WTC11 (cell line): ENCODE data around the gene CHMP1B. TPM values are rescaled to one million over a fixed set of nuclear protein-coding genes. Genes with fewer than 3 reads are reported as not detected.

Source experiments
- ATAC-seq: fragments of 200-7000 bp; cut with Tn5 transposase; 2 replicates; pipeline ENCODE4 v1.10.0; 2021; ENCODE audit warnings: mild to moderate bottlenecking, moderate library complexity
- CTCF ChIA-PET: fragments of 300-600 bp; sonication (Branson Sonifier 250); formaldehyde crosslinking; loops from one replicate; lab custom pipeline; 2021; ENCODE audit warnings: antibody characterized with exemption; lab: Charles Lee
- POLR2A ChIA-PET: fragments of 350-600 bp; sonication (Branson Sonifier 250); formaldehyde crosslinking; loops from one replicate; lab custom pipeline; 2021; ENCODE audit warnings: antibody characterized with exemption; lab: Charles Lee
- DNase-seq: peaks from one replicate; pipeline ENCODE4 v3.0.0; 2021; ENCODE audit warnings: low spot score
- H3K27ac Mint-ChIP-seq: 2 replicates; pipeline ENCODE4 v1.8.0; 2021; ENCODE audit warnings: mixed read lengths
- H3K27me3 Mint-ChIP-seq: 2 replicates; pipeline ENCODE4 v1.8.0; 2021; ENCODE audit warnings: low read depth, mild to moderate bottlenecking, moderate library complexity, mixed read lengths
- H3K36me3 Mint-ChIP-seq: 2 replicates; pipeline ENCODE4 v1.8.0; 2021; ENCODE audit warnings: mixed read lengths
- H3K4me1 Mint-ChIP-seq: 2 replicates; pipeline ENCODE4 v1.8.0; 2022; ENCODE audit warnings: mixed read lengths
- H3K4me3 Mint-ChIP-seq: 2 replicates; pipeline ENCODE4 v1.8.0; 2021; ENCODE audit warnings: mild to moderate bottlenecking, moderate library complexity, mixed read lengths
- H3K9me3 Mint-ChIP-seq: 2 replicates; pipeline ENCODE4 v1.8.0; 2021; ENCODE audit warnings: mixed read lengths
- CBFB ChIP-seq: sonication (generic); formaldehyde crosslinking; IDR thresholded peaks from 2 replicates; pipeline ENCODE4 v1.8.1; 2022; ENCODE audit warnings: mild to moderate bottlenecking, low read depth, missing genetic modification reagents
- ELF4 ChIP-seq: sonication (generic); formaldehyde crosslinking; IDR thresholded peaks from 2 replicates; pipeline ENCODE4 v1.8.1; 2022; ENCODE audit warnings: low read depth, mild to moderate bottlenecking, moderate library complexity, missing genetic modification reagents
- ESRRA ChIP-seq: sonication (generic); formaldehyde crosslinking; IDR thresholded peaks from 2 replicates; pipeline ENCODE4 v1.8.1; 2022; ENCODE audit warnings: mild to moderate bottlenecking, missing genetic modification reagents, borderline replicate concordance
- FOXP1 ChIP-seq: sonication (generic); formaldehyde crosslinking; IDR thresholded peaks from 2 replicates; pipeline ENCODE4 v1.8.0; 2022; ENCODE audit warnings: missing genetic modification reagents, mild to moderate bottlenecking, moderate library complexity, borderline replicate concordance
- HMGA2 ChIP-seq: fragments of 250-450 bp; sonication (Bioruptor Pico); IDR thresholded peaks from 2 replicates; pipeline ENCODE4 v1.4.0; 2021; ENCODE audit warnings: mild to moderate bottlenecking, moderate library complexity
- NFATC4 ChIP-seq: fragments of 250-450 bp; sonication (Bioruptor Pico); IDR thresholded peaks from 2 replicates; pipeline ENCODE4 v1.9.0; 2021; ENCODE audit warnings: mild to moderate bottlenecking
- NFE2L1 ChIP-seq: sonication (generic); formaldehyde crosslinking; IDR thresholded peaks from 2 replicates; pipeline ENCODE4 v1.8.1; 2023; ENCODE audit warnings: missing genetic modification reagents
- NFYB ChIP-seq: sonication (generic); formaldehyde crosslinking; conservative IDR thresholded peaks from 2 replicates; pipeline ENCODE4 v1.8.0; 2022; ENCODE audit warnings: low read depth, missing genetic modification reagents
- NR1H2 ChIP-seq: sonication (generic); formaldehyde crosslinking; IDR thresholded peaks from 2 replicates; pipeline ENCODE4 v1.9.0; 2021; ENCODE audit warnings: mild to moderate bottlenecking, moderate library complexity, missing genetic modification reagents
- OVOL2 ChIP-seq: fragments of 250-450 bp; sonication (Bioruptor Pico); IDR thresholded peaks from 2 replicates; pipeline ENCODE4 v1.9.0; 2021; ENCODE audit warnings: mild to moderate bottlenecking, borderline replicate concordance
- PRRX2 ChIP-seq: fragments of 250-450 bp; sonication (Bioruptor Pico); IDR thresholded peaks from 2 replicates; pipeline ENCODE4 v1.8.0; 2021; ENCODE audit warnings: mild to moderate bottlenecking
- SMAD3 ChIP-seq: sonication (generic); formaldehyde crosslinking; IDR thresholded peaks from 2 replicates; pipeline ENCODE4 v1.8.0; 2022; ENCODE audit warnings: missing genetic modification reagents, mild to moderate bottlenecking, borderline replicate concordance
- SP1 ChIP-seq: sonication (generic); formaldehyde crosslinking; conservative IDR thresholded peaks from 2 replicates; pipeline ENCODE4 v1.8.1; 2022; ENCODE audit warnings: missing genetic modification reagents
- TEAD4 ChIP-seq: sonication (generic); formaldehyde crosslinking; IDR thresholded peaks from 2 replicates; pipeline ENCODE4 v1.8.0; 2022; ENCODE audit warnings: mild to moderate bottlenecking, missing genetic modification reagents
- TP53 ChIP-seq: sonication (generic); formaldehyde crosslinking; IDR thresholded peaks from 2 replicates; pipeline ENCODE4 v1.8.1; 2023; ENCODE audit warnings: mild to moderate bottlenecking, missing genetic modification reagents
- ZBTB21 ChIP-seq: sonication (generic); formaldehyde crosslinking; IDR thresholded peaks from 2 replicates; pipeline ENCODE4 v1.8.1; 2023; ENCODE audit warnings: mild to moderate bottlenecking, missing genetic modification reagents, borderline replicate concordance
- ZNF121 ChIP-seq: sonication (generic); formaldehyde crosslinking; IDR thresholded peaks from 2 replicates; pipeline ENCODE4 v1.8.0; 2023; ENCODE audit warnings: missing genetic modification reagents
- ZNF232 ChIP-seq: sonication (generic); formaldehyde crosslinking; IDR thresholded peaks from 2 replicates; pipeline ENCODE4 v1.8.0; 2022; ENCODE audit warnings: mild to moderate bottlenecking, missing genetic modification reagents
- ZNF263 ChIP-seq: sonication (generic); formaldehyde crosslinking; IDR thresholded peaks from 2 replicates; pipeline ENCODE4 v1.8.1; 2022; ENCODE audit warnings: low read depth, mild to moderate bottlenecking, moderate library complexity, missing genetic modification reagents
- ZNF317 ChIP-seq: sonication (generic); formaldehyde crosslinking; IDR thresholded peaks from 2 replicates; pipeline ENCODE4 v1.8.1; 2023; ENCODE audit warnings: low read depth, mild to moderate bottlenecking, moderate library complexity, missing genetic modification reagents, borderline replicate concordance
- ZNF396 ChIP-seq: fragments of 250-450 bp; sonication (Bioruptor Pico); IDR thresholded peaks from 2 replicates; pipeline ENCODE4 v1.8.0; 2021; ENCODE audit warnings: mild to moderate bottlenecking, moderate library complexity, borderline replicate concordance
- total RNA-seq: library from RNA; stranded (reverse); gene quantifications from 3 replicates; pipeline ENCODE4 v1.2.3, GENCODE V29; 2021
- TF ChIP-seq, protein P1 (sequence below): sonication (generic); formaldehyde crosslinking; IDR thresholded peaks from 2 replicates; pipeline ENCODE4 v1.8.1; 2023; ENCODE audit warnings: mild to moderate bottlenecking, moderate library complexity, missing genetic modification reagents
- TF ChIP-seq, protein P2 (sequence below): fragments of 250-450 bp; sonication (Bioruptor Pico); IDR thresholded peaks from 2 replicates; pipeline ENCODE4 v1.9.0; 2021; ENCODE audit warnings: mild to moderate bottlenecking
- TF ChIP-seq, protein P3 (sequence below): sonication (generic); formaldehyde crosslinking; IDR thresholded peaks from 2 replicates; pipeline ENCODE4 v1.8.1; 2023; ENCODE audit warnings: mild to moderate bottlenecking, missing genetic modification reagents
- TF ChIP-seq, protein P4 (sequence below): sonication (generic); formaldehyde crosslinking; conservative IDR thresholded peaks from 2 replicates; pipeline ENCODE4 v1.8.1; 2023; ENCODE audit warnings: mild to moderate bottlenecking, low read depth, missing genetic modification reagents, moderate library complexity
- TF ChIP-seq, protein P5 (sequence below): fragments of 250-450 bp; sonication (Bioruptor Pico); IDR thresholded peaks from 2 replicates; pipeline ENCODE4 v1.9.0; 2021; ENCODE audit warnings: moderate library complexity, mild to moderate bottlenecking, inconsistent platforms, borderline replicate concordance
- TF ChIP-seq, protein P6 (sequence below): sonication (generic); formaldehyde crosslinking; IDR thresholded peaks from 2 replicates; pipeline ENCODE4 v1.8.0; 2023; ENCODE audit warnings: missing genetic modification reagents, mild to moderate bottlenecking, borderline replicate concordance

CHMP1B gene
- total RNA-seq, 1 experiment from 2014 or later = 37.2 TPM

DNA sequence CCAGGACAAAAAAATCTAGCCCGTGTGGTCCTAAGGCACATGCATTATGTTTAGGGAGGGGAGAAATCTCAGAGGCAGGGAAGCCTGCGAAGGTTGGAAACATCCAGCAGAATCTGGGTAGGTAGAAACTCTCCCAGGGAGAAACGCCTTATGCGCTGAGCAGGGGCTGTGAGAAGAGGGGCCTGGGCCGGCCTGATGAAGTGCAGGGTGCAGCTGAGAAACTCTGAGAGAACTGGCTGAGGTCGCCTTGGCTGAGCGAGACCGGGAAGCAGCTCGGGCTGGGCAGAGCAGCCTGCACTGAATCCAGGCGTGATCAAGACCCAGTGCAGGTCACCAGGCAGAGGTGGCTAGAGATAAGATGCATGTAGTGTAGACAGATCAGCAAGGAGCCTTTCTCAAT is 15.1 kb downstream of the CHMP1B start:
- peaks cover 12% of the 10 kb centered on the region for H3K36me3 Mint-ChIP-seq
- ATAC-seq (no peak), DNase-seq (no peak)
- H3K4me3 Mint-ChIP-seq = no peak overlapping the region
- POLR2A ChIA-PET = no interaction called here
- H3K27me3 Mint-ChIP-seq = no peaks in the 10 kb centered on the region
- TF ChIP-seq, protein P1, sequence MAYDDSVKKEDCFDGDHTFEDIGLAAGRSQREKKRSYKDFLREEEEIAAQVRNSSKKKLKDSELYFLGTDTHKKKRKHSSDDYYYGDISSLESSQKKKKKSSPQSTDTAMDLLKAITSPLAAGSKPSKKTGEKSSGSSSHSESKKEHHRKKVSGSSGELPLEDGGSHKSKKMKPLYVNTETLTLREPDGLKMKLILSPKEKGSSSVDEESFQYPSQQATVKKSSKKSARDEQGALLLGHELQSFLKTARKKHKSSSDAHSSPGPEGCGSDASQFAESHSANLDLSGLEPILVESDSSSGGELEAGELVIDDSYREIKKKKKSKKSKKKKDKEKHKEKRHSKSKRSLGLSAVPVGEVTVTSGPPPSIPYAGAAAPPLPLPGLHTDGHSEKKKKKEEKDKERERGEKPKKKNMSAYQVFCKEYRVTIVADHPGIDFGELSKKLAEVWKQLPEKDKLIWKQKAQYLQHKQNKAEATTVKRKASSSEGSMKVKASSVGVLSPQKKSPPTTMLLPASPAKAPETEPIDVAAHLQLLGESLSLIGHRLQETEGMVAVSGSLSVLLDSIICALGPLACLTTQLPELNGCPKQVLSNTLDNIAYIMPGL = no peak
- TF ChIP-seq, protein P2, sequence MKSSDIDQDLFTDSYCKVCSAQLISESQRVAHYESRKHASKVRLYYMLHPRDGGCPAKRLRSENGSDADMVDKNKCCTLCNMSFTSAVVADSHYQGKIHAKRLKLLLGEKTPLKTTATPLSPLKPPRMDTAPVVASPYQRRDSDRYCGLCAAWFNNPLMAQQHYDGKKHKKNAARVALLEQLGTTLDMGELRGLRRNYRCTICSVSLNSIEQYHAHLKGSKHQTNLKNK (CRISPR knock-in tag) = no peak
- TF ChIP-seq, protein P3, sequence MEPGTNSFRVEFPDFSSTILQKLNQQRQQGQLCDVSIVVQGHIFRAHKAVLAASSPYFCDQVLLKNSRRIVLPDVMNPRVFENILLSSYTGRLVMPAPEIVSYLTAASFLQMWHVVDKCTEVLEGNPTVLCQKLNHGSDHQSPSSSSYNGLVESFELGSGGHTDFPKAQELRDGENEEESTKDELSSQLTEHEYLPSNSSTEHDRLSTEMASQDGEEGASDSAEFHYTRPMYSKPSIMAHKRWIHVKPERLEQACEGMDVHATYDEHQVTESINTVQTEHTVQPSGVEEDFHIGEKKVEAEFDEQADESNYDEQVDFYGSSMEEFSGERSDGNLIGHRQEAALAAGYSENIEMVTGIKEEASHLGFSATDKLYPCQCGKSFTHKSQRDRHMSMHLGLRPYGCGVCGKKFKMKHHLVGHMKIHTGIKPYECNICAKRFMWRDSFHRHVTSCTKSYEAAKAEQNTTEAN (CRISPR knock-in tag) = no peak
- TF ChIP-seq SP1 (CRISPR knock-in tag) (no peak), HMGA2 (no peak), ZNF317 (no peak), NFATC4 (CRISPR knock-in tag) (no peak), ZBTB21 (CRISPR knock-in tag) (no peak), CBFB (CRISPR knock-in tag) (no peak), OVOL2 (CRISPR knock-in tag) (no peak), ZNF263 (no peak), ESRRA (no peak), NR1H2 (CRISPR knock-in tag) (no peak), FOXP1 (CRISPR knock-in tag) (no peak)
- TF ChIP-seq, protein P4, sequence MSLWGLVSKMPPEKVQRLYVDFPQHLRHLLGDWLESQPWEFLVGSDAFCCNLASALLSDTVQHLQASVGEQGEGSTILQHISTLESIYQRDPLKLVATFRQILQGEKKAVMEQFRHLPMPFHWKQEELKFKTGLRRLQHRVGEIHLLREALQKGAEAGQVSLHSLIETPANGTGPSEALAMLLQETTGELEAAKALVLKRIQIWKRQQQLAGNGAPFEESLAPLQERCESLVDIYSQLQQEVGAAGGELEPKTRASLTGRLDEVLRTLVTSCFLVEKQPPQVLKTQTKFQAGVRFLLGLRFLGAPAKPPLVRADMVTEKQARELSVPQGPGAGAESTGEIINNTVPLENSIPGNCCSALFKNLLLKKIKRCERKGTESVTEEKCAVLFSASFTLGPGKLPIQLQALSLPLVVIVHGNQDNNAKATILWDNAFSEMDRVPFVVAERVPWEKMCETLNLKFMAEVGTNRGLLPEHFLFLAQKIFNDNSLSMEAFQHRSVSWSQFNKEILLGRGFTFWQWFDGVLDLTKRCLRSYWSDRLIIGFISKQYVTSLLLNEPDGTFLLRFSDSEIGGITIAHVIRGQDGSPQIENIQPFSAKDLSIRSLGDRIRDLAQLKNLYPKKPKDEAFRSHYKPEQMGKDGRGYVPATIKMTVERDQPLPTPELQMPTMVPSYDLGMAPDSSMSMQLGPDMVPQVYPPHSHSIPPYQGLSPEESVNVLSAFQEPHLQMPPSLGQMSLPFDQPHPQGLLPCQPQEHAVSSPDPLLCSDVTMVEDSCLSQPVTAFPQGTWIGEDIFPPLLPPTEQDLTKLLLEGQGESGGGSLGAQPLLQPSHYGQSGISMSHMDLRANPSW (CRISPR knock-in tag) = no peak
- CTCF ChIA-PET = interaction anchor here (0.9 to 1.6 kb wide), 3 partner anchors 129 to 212 kb away, joined by 5 to 8 read pairs (median 5); no protein-coding TSS in a partner anchor
- peaks cover 8% of the 10 kb centered on the region for H3K4me1 Mint-ChIP-seq
- H3K9me3 Mint-ChIP-seq = no peaks in the 10 kb centered on the region
- peak overlapping the region; percentile 68 for H3K27ac Mint-ChIP-seq

DNA sequence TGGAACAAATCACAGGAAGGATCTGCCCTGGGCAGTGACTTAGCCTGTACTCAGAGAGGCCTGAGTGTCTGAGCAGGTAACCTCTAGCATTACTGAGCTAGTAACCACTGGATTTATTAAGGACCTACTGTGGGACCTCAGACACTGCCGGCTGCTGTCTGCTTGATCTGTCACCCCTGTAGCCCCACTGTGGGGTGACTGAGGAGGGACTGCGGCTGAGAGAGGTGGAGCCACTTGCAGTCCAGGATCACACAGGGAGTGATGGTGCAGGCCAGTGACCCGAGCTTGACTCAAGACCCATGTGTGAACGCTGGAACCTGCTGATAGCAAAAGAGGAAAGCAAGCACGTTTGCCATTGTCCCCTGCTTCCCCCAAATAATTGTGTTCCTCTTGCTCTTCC is 15.6 kb downstream of the CHMP1B start:
- H3K36me3 Mint-ChIP-seq = peaks cover 12% of the 10 kb centered on the region
- no peaks in the 10 kb centered on the region for H3K9me3 Mint-ChIP-seq
- ChIA-PET POLR2A (no interaction called here), CTCF (interaction anchor here (0.9 to 1.6 kb wide), 3 partner anchors 129 to 212 kb away, joined by 5 to 8 read pairs (median 5); no protein-coding TSS in a partner anchor)
- no peaks in the 10 kb centered on the region for H3K27me3 Mint-ChIP-seq
- DNase-seq (no peak), ATAC-seq (no peak)
- peak overlapping the region; percentile 68 for H3K27ac Mint-ChIP-seq
- no peak overlapping the region for H3K4me3 Mint-ChIP-seq
- H3K4me1 Mint-ChIP-seq = peaks cover 8% of the 10 kb centered on the region
- TF ChIP-seq ZNF121 (CRISPR knock-in tag) = no peak
- TF ChIP-seq, protein P5, sequence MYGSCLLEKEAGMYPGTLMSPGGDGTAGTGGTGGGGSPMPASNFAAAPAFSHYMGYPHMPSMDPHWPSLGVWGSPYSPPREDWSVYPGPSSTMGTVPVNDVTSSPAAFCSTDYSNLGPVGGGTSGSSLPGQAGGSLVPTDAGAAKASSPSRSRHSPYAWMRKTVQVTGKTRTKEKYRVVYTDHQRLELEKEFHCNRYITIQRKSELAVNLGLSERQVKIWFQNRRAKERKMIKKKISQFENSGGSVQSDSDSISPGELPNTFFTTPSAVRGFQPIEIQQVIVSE (CRISPR knock-in tag) = no peak
- no peak for TF ChIP-seq SMAD3 (CRISPR knock-in tag)
- no peak for TF ChIP-seq TEAD4 (CRISPR knock-in tag)
- TF ChIP-seq NFYB (CRISPR knock-in tag) = no peak
- TF ChIP-seq ZNF232 = no peak
- no peak for TF ChIP-seq ELF4 (CRISPR knock-in tag)
- TF ChIP-seq, protein P6, sequence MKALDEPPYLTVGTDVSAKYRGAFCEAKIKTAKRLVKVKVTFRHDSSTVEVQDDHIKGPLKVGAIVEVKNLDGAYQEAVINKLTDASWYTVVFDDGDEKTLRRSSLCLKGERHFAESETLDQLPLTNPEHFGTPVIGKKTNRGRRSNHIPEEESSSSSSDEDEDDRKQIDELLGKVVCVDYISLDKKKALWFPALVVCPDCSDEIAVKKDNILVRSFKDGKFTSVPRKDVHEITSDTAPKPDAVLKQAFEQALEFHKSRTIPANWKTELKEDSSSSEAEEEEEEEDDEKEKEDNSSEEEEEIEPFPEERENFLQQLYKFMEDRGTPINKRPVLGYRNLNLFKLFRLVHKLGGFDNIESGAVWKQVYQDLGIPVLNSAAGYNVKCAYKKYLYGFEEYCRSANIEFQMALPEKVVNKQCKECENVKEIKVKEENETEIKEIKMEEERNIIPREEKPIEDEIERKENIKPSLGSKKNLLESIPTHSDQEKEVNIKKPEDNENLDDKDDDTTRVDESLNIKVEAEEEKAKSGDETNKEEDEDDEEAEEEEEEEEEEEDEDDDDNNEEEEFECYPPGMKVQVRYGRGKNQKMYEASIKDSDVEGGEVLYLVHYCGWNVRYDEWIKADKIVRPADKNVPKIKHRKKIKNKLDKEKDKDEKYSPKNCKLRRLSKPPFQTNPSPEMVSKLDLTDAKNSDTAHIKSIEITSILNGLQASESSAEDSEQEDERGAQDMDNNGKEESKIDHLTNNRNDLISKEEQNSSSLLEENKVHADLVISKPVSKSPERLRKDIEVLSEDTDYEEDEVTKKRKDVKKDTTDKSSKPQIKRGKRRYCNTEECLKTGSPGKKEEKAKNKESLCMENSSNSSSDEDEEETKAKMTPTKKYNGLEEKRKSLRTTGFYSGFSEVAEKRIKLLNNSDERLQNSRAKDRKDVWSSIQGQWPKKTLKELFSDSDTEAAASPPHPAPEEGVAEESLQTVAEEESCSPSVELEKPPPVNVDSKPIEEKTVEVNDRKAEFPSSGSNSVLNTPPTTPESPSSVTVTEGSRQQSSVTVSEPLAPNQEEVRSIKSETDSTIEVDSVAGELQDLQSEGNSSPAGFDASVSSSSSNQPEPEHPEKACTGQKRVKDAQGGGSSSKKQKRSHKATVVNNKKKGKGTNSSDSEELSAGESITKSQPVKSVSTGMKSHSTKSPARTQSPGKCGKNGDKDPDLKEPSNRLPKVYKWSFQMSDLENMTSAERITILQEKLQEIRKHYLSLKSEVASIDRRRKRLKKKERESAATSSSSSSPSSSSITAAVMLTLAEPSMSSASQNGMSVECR (CRISPR knock-in tag) = no peak
- TF ChIP-seq NFE2L1 (CRISPR knock-in tag) = no peak
- no peak for TF ChIP-seq ZNF396 (CRISPR knock-in tag)
- no peak for TF ChIP-seq TP53 (CRISPR knock-in tag)
- TF ChIP-seq OVOL2 (CRISPR knock-in tag) = no peak
- no peak for TF ChIP-seq PRRX2 (CRISPR knock-in tag)
